HFFc6 (cell line): ENCODE measurements around the gene ASPM. TPM values are rescaled to one million over a fixed set of nuclear protein-coding genes. Genes with fewer than 3 reads are reported as not detected.

ENCODE experiments used
- DNase-seq: peaks from one replicate; pipeline ENCODE4 v3.0.0-alpha.2; 2018
- H3K27ac Mint-ChIP-seq: 2 replicates; pipeline ENCODE4 v1.8.0; 2020; ENCODE audit warnings: mild to moderate bottlenecking, mixed read lengths
- H3K27me3 Mint-ChIP-seq: 2 replicates; pipeline ENCODE4 v1.8.0; 2021; ENCODE audit warnings: mild to moderate bottlenecking, moderate library complexity, mixed read lengths; ENCODE audit not compliant: insufficient read depth
- H3K36me3 Mint-ChIP-seq: 2 replicates; pipeline ENCODE4 v1.8.0; 2021; ENCODE audit warnings: low read depth, mixed read lengths
- H3K4me1 Mint-ChIP-seq: 2 replicates; pipeline ENCODE4 v1.8.0; 2020; ENCODE audit warnings: low read depth, mixed read lengths
- H3K4me3 Mint-ChIP-seq: 2 replicates; pipeline ENCODE4 v1.8.0; 2020; ENCODE audit warnings: mild to moderate bottlenecking, moderate library complexity, mixed read lengths
- H3K9me3 Mint-ChIP-seq: 2 replicates; pipeline ENCODE4 v1.8.0; 2020; ENCODE audit warnings: mild to moderate bottlenecking, mixed read lengths
- CTCF ChIP-seq: fragments of 200-600 bp; sonication (generic); IDR thresholded peaks from 2 replicates; pipeline ENCODE4 v1.5.0; 2021; ENCODE audit warnings: antibody characterized with exemption, mild to moderate bottlenecking
- total RNA-seq, 6 experiments: library from RNA; stranded (reverse); fragmentation: NEBNext Ultra II Directional; extraction: Animal tissue kit (Norgen Biotek cat#: 25700); gene quantifications; 2 replicates in 1 of 6; 3 replicates in 5 of 6; pipeline ENCODE4 v1.2.3, GENCODE V29; 2021

The ASPM gene
- total RNA-seq, 6 experiments from 2014 or later = 20.3 to 46.8 (median 42.0) TPM

GRCh38 chr1:197129698-197130097, 16.8 kb downstream of the ASPM start:
- no peak for TF ChIP-seq CTCF
- Mint-ChIP-seq H3K27ac (peak overlapping the region; percentile 51), H3K27me3 (no peaks in the 10 kb centered on the region), H3K9me3 (no peaks in the 10 kb centered on the region), H3K36me3 (peaks cover 27% of the 10 kb centered on the region), H3K4me3 (no peak overlapping the region), H3K4me1 (peaks cover 62% of the 10 kb centered on the region)
- DNase-seq = no peak

GRCh38 chr1:197127246-197127912, 19.1 kb downstream of the ASPM start:
- Mint-ChIP-seq H3K9me3 (no peaks in the 10 kb centered on the region), H3K27ac (peak overlapping the region; percentile 76), H3K36me3 (peaks cover 20% of the 10 kb centered on the region), H3K4me1 (peaks cover 42% of the 10 kb centered on the region), H3K27me3 (no peaks in the 10 kb centered on the region), H3K4me3 (no peak overlapping the region)
- DNase-seq = no peak
- no peak for TF ChIP-seq CTCF

- Mint-ChIP-seq H3K27me3 (no peaks in the 10 kb centered on the region), H3K4me1 (peaks cover 37% of the 10 kb centered on the region), H3K9me3 (no peaks in the 10 kb centered on the region), H3K27ac (peak overlapping the region; percentile 76), H3K36me3 (peaks cover 24% of the 10 kb centered on the region), H3K4me3 (no peak overlapping the region)
- TF ChIP-seq CTCF = no peak
- DNase-seq = no peak
These were observed 19.8 kb downstream of the ASPM start for GRCh38 chr1:197126691-197127090.

GRCh38 chr1:197124376-197124775, 22.1 kb downstream of the ASPM start:
- Mint-ChIP-seq H3K27me3 (no peaks in the 10 kb centered on the region), H3K4me1 (peaks cover 20% of the 10 kb centered on the region), H3K9me3 (no peaks in the 10 kb centered on the region), H3K27ac (no peak overlapping the region), H3K36me3 (peaks cover 26% of the 10 kb centered on the region), H3K4me3 (no peak overlapping the region)
- no peak for DNase-seq
- no peak for TF ChIP-seq CTCF

GRCh38 chr1:197116156-197116555, 30.3 kb downstream of the ASPM start:
- Mint-ChIP-seq H3K4me3 (no peak overlapping the region), H3K4me1 (peaks cover 8% of the 10 kb centered on the region), H3K9me3 (no peaks in the 10 kb centered on the region), H3K27me3 (no peaks in the 10 kb centered on the region), H3K36me3 (peaks cover 45% of the 10 kb centered on the region), H3K27ac (no peak overlapping the region)
- DNase-seq = no peak
- TF ChIP-seq CTCF = no peak
